ENCODE measurements around the gene PIMREG.

Gene PIMREG

GRCh38 chr17:6456914-6457687 lies 12.8 kb downstream of the PIMREG start:
- H3K27ac ChIP-seq: no peak overlapping the region
- TF ChIP-seq, protein P1, sequence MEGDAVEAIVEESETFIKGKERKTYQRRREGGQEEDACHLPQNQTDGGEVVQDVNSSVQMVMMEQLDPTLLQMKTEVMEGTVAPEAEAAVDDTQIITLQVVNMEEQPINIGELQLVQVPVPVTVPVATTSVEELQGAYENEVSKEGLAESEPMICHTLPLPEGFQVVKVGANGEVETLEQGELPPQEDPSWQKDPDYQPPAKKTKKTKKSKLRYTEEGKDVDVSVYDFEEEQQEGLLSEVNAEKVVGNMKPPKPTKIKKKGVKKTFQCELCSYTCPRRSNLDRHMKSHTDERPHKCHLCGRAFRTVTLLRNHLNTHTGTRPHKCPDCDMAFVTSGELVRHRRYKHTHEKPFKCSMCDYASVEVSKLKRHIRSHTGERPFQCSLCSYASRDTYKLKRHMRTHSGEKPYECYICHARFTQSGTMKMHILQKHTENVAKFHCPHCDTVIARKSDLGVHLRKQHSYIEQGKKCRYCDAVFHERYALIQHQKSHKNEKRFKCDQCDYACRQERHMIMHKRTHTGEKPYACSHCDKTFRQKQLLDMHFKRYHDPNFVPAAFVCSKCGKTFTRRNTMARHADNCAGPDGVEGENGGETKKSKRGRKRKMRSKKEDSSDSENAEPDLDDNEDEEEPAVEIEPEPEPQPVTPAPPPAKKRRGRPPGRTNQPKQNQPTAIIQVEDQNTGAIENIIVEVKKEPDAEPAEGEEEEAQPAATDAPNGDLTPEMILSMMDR (IDR thresholded peaks at IDR 0.05): no peak
- TF ChIP-seq ZFX (IDR thresholded peaks at IDR 0.05; ENCODE audit: borderline replicate concordance): no peak

GRCh38 chr17:6457688-6458459 lies 13.6 kb downstream of the PIMREG start:
- TF ChIP-seq, protein P1 (IDR thresholded peaks at IDR 0.05): no peak
- no peak for TF ChIP-seq ZFX (IDR thresholded peaks at IDR 0.05; ENCODE audit: borderline replicate concordance)
- no peak overlapping the region for H3K27ac ChIP-seq

DNA sequence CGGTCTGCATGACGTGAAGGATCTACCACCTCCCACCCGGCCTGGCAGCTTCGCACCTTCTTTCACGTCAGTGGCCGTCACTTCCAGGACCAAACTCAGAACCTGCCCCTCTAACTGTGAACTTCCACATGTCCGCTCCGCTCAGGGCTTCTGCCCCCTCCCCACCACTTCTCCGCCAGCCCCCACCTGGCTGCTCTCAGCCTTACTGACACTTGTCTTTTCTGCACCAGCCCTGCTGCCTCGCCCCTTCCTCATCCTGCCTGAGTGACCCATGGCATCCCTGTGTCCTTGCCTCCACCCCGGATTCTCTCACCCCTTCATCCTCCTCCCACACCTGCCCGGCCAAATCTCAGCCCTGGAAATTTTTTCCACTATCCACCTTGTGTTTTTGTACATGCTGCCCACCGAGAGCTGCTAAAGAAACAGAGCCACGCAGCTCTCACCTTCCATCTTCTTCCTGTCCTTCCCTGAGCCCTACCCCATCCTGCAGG lies 14.2 kb downstream of the PIMREG start:
- TF ChIP-seq, protein P1 (IDR thresholded peaks at IDR 0.05): no peak
- TF ChIP-seq ZFX (IDR thresholded peaks at IDR 0.05; ENCODE audit: borderline replicate concordance): no peak

DNA sequence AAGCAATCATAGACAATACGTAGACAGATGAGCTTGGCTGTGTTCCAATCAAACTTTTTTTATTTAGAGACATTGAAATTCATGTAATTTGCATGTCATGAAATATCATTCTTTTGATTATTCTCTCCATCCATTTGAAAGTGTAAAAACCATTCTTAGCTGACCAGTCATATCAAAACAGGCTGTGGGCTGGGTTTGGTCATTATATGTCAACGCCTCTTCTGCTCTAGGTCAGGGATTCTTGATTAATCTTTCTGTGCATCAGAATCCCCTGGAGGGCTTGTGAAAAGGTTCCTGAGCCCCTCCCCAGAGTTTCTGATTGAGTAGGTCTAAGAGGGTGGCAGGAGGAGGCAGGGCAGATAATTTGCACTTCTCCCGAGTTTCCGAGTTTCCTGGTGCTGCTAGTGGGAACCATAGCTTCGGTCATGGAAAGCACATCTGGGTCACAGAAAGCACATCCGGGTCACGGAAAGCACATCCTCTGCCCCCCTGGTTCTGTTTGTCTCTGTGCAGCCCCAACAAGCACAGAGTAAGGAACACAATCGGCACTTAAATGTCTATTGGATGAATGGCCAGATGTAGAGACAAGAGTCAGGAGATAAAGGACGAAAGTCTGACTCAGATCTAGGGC lies 16.4 kb downstream of the PIMREG start:
- H3K27ac ChIP-seq: no peak overlapping the region
- no peak for TF ChIP-seq ZFX (IDR thresholded peaks at IDR 0.05; ENCODE audit: borderline replicate concordance)
- TF ChIP-seq, protein P1 (IDR thresholded peaks at IDR 0.05): no peak

More for the DNA sequence above, 14.2 kb downstream of the PIMREG start:
- H3K27ac ChIP-seq: no peak overlapping the region

- H3K27ac ChIP-seq: no peak overlapping the region
- TF ChIP-seq, protein P1 (IDR thresholded peaks at IDR 0.05): no peak
- TF ChIP-seq ZFX (IDR thresholded peaks at IDR 0.05; ENCODE audit: borderline replicate concordance): no peak
Measured at GRCh38 chr17:6461246-6461645, 17.0 kb downstream of the PIMREG start.

- no peak overlapping the region for H3K27ac ChIP-seq
- no peak for TF ChIP-seq ZFX (IDR thresholded peaks at IDR 0.05; ENCODE audit: borderline replicate concordance)
- TF ChIP-seq, protein P1 (IDR thresholded peaks at IDR 0.05): no peak
Measured at GRCh38 chr17:6461792-6462524, 17.7 kb downstream of the PIMREG start.

Data from 22Rv1 (cell line).